ENCODE measurements around the gene HSPH1. TPM values are rescaled to one million over a fixed set of nuclear protein-coding genes. Genes with fewer than 3 reads are reported as not detected.

HSPH1 gene
- total RNA-seq, 2 experiments from 2014 or later, result 226 to 238 TPM

DNA sequence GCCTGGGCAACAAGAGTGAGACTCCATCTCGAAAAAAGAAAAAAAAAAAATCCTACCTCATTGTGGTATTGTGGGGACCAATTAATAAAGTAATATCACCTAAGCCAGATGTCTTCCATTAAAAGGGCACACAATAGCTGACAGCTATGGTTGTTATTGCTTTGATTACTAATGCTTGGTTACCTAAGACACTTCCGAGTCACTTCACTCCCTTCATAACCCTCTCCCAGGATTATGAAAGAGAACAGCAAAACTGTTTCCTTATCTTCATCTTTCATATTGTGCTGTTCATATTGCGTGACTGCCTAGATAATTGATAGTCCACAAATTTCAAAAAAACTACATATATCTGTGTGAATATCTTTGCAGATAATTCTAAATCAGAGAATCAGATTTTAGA, 10.3 kb upstream of the HSPH1 start:
- Histone ChIP-seq H3K4me3 (ENCODE audit: low read length) (no peak overlapping the region), H3K27ac (ENCODE audit: low read depth in 1 of 2, low read length in 2 of 2) (no peak overlapping the region), H3K4me1 (ENCODE audit: insufficient read depth, low read length) (no peaks in the 10 kb centered on the region), H3K36me3 (ENCODE audit: insufficient read depth, low read length) (no peaks in the 10 kb centered on the region), H3K9me3 (ENCODE audit: control insufficient read depth in 1 of 2, insufficient read depth in 1 of 2, low read length in 2 of 2) (no peaks in the 10 kb centered on the region), H3K27me3 (ENCODE audit: control insufficient read depth in 1 of 2, insufficient read depth in 2 of 2, low read length in 2 of 2) (peaks cover 0 to 4% of the 10 kb centered on the region in 2 experiments)
- ChIA-PET POLR2A (no interaction called here), CTCF (no interaction called here)
- Mint-ChIP-seq H3K27ac (no peak overlapping the region), H3K4me3 (no peak overlapping the region), H3K36me3 (ENCODE audit: low read depth) (no peaks in the 10 kb centered on the region), H3K27me3 (peaks cover 16% of the 10 kb centered on the region), H3K4me1 (ENCODE audit: low read depth) (no peaks in the 10 kb centered on the region), H3K9me3 (no peaks in the 10 kb centered on the region)
- intact Hi-C loops (cut with DNase I, micrococcal nuclease), result no loop called here
- DNase-seq, result no peak
- ATAC-seq (ENCODE audit: poor library complexity), result no peak
- TF ChIP-seq, protein P1, sequence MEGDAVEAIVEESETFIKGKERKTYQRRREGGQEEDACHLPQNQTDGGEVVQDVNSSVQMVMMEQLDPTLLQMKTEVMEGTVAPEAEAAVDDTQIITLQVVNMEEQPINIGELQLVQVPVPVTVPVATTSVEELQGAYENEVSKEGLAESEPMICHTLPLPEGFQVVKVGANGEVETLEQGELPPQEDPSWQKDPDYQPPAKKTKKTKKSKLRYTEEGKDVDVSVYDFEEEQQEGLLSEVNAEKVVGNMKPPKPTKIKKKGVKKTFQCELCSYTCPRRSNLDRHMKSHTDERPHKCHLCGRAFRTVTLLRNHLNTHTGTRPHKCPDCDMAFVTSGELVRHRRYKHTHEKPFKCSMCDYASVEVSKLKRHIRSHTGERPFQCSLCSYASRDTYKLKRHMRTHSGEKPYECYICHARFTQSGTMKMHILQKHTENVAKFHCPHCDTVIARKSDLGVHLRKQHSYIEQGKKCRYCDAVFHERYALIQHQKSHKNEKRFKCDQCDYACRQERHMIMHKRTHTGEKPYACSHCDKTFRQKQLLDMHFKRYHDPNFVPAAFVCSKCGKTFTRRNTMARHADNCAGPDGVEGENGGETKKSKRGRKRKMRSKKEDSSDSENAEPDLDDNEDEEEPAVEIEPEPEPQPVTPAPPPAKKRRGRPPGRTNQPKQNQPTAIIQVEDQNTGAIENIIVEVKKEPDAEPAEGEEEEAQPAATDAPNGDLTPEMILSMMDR (IDR thresholded peaks at IDR 0.05), result no peak

DNA sequence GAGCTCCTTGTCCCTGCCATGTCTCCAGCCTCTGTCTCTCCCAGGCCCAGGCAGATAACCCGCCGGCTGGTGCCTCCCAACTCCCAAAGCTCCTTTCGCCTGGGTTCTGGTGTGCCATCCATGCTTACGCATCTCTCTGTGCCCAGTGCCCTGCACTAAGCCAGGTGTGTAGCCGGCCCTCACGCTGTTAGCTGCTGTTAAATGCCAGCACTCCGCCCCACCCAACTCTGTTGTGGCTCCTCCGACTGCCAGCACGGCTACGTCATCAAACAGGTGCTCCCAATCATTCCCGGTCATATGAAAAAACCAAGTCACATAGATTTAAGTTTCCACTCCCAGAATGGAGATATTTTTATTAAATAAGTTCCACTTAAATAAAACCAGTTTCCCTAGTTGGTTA, 7.0 kb upstream of the HSPH1 start:
- Histone ChIP-seq H3K4me1 (ENCODE audit: insufficient read depth, low read length) (no peaks in the 10 kb centered on the region), H3K27ac (ENCODE audit: low read depth in 1 of 2, low read length in 2 of 2) (no peak overlapping the region), H3K9me3 (ENCODE audit: control insufficient read depth in 1 of 2, insufficient read depth in 1 of 2, low read length in 2 of 2) (no peaks in the 10 kb centered on the region), H3K27me3 (ENCODE audit: control insufficient read depth in 1 of 2, insufficient read depth in 2 of 2, low read length in 2 of 2) (peaks cover 0 to 4% of the 10 kb centered on the region in 2 experiments), H3K4me3 (ENCODE audit: low read length) (no peak overlapping the region), H3K36me3 (ENCODE audit: insufficient read depth, low read length) (no peaks in the 10 kb centered on the region)
- no peaks in the 10 kb centered on the region for H3K4me1 Mint-ChIP-seq (ENCODE audit: low read depth)
- no peaks in the 10 kb centered on the region for H3K9me3 Mint-ChIP-seq
- no peak for DNase-seq
- H3K36me3 Mint-ChIP-seq (ENCODE audit: low read depth), result no peaks in the 10 kb centered on the region
- ChIA-PET CTCF (no interaction called here), POLR2A (no interaction called here)
- H3K4me3 Mint-ChIP-seq, result no peak overlapping the region
- TF ChIP-seq, protein P1 (IDR thresholded peaks at IDR 0.05), result no peak
- intact Hi-C loops (cut with DNase I, micrococcal nuclease), result loop anchor here in 1 of 2 experiments (10.0 kb wide), 2 partner anchors 1146 to 1256 kb away; partner anchors contain the start of genes BRCA2, N4BP2L1 and ZAR1L
- no peak for ATAC-seq (ENCODE audit: poor library complexity)
- H3K27me3 Mint-ChIP-seq, result peaks cover 12% of the 10 kb centered on the region
- no peak overlapping the region for H3K27ac Mint-ChIP-seq

DNA sequence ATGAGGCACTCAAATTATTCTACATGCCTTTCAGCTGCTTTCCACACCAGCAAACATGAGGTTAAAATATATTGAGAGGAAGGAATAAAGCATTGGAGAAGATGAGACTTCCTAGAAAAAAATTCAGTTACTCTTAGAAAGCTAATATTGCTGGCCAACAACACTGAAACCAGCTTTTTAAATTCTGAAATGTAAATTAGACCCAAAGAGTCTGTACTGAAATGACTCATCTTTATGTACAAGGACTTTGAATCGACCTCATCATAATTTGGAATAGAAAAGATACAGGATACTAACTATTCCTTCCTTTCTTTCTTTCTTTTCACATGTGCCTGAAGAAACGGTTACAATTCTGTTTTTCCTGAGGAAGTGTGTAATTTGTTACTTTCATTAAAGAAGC, 6.5 kb upstream of the HSPH1 start:
- H3K9me3 ChIP-seq (ENCODE audit: control insufficient read depth in 1 of 2, insufficient read depth in 1 of 2, low read length in 2 of 2), result no peaks in the 10 kb centered on the region
- Mint-ChIP-seq H3K27ac (no peak overlapping the region), H3K36me3 (ENCODE audit: low read depth) (no peaks in the 10 kb centered on the region), H3K9me3 (no peaks in the 10 kb centered on the region), H3K4me1 (ENCODE audit: low read depth) (peaks cover 4% of the 10 kb centered on the region), H3K4me3 (no peak overlapping the region), H3K27me3 (peaks cover 8% of the 10 kb centered on the region)
- ChIA-PET CTCF (no interaction called here), POLR2A (interaction anchor here (0.9 kb wide), 1 partner anchor 33 kb away, joined by 3 read pairs; no protein-coding TSS in a partner anchor)
- no peak overlapping the region for H3K4me3 ChIP-seq (ENCODE audit: low read length)
- TF ChIP-seq, protein P1 (IDR thresholded peaks at IDR 0.05), result no peak
- intact Hi-C loops (cut with DNase I, micrococcal nuclease), result loop anchor here in 1 of 2 experiments (10.0 kb wide), 2 partner anchors 1147 to 1257 kb away; partner anchors contain the start of genes BRCA2, N4BP2L1 and ZAR1L
- peaks cover 2% of the 10 kb centered on the region for H3K4me1 ChIP-seq (ENCODE audit: insufficient read depth, low read length)
- ATAC-seq (ENCODE audit: poor library complexity) (no peak), DNase-seq (no peak)
- no peaks in the 10 kb centered on the region for H3K36me3 ChIP-seq (ENCODE audit: insufficient read depth, low read length)
- no peak overlapping the region for H3K27ac ChIP-seq (ENCODE audit: low read depth in 1 of 2, low read length in 2 of 2)
- H3K27me3 ChIP-seq (ENCODE audit: control insufficient read depth in 1 of 2, insufficient read depth in 2 of 2, low read length in 2 of 2), result peaks cover 0 to 4% of the 10 kb centered on the region in 2 experiments

All from CD4-positive, alpha-beta T cell (primary cell).